Activated T-cell treated with anti-CD3 and anti-CD28 coated beads, Interleukin-2, amount 50 U/mL, for 24 hours (primary cell): ENCODE results near the gene SEMA4A.
"Not testable (repeated sequence)": the region's sequence is repeated elsewhere in the genome, so short reads cannot be mapped to it uniquely, and the experiment has no call there.

Experiments
- DNase-seq: peaks from one replicate; pipeline ENCODE4 v3.0.0-alpha.2; 2020
- H3K27ac Mint-ChIP-seq: 2 replicates; pipeline ENCODE4 v1.8.0; 2020; ENCODE audit warnings: mild to moderate bottlenecking, mixed read lengths
- H3K27me3 Mint-ChIP-seq: 2 replicates; pipeline ENCODE4 v1.8.0; 2020; ENCODE audit warnings: mixed read lengths
- H3K36me3 Mint-ChIP-seq: 2 replicates; pipeline ENCODE4 v1.8.0; 2020; ENCODE audit warnings: low read depth, mixed read lengths
- H3K4me1 Mint-ChIP-seq: 2 replicates; pipeline ENCODE4 v1.8.0; 2020; ENCODE audit warnings: low read depth, mixed read lengths
- H3K4me3 Mint-ChIP-seq: 2 replicates; pipeline ENCODE4 v1.8.0; 2020; ENCODE audit warnings: mild to moderate bottlenecking, moderate library complexity, mixed read lengths
- H3K9me3 Mint-ChIP-seq: 2 replicates; pipeline ENCODE4 v1.8.0; 2020; ENCODE audit warnings: mixed read lengths

Gene SEMA4A

DNA sequence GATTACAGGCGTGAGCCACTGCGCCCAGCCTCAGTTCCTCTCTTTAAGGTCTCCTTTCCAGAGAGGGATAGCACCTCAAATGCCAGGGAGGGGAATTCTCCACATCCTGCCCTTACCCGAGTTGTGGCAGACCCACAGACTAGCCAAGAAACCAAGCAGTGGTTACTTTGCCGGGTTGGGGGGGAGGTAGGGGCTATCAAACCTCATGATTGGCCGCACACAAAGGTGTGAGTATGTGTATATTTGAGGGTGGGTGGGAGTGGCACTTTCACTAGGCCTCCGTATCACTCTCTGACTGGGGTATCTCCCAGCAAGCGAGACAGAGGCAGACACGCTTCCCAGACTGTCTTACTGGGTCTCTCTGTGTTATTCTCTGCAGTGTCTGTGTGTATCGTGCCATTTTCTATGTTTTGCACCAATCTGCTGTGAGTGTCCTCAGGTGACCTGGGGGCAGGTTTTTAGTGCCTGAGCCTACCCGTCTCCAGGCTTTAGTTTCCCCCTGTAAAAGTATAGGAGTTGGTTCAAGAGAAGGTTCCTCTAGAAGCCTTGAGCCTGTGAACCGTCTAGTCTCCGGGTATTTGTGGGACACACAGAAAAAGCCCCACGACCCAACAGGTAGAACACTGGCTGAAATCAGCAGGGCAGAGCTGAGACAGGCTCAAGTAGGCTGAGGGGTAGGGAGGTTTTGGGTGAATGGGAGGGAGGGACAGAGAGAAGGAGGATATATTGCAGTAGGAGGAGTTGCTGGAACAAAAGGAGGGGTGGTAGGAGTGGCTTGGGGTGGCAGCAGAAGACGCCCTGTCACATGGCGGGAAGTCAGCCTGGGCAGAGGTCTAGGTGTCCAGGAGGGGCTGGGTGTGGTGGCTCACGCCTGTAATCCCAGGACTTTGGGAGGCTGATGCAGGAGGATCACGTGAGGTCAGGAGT is 28.6 kb upstream of the SEMA4A start:
- peak overlapping the region; percentile 51 for H3K4me3 Mint-ChIP-seq
- H3K27me3 Mint-ChIP-seq, result no peaks in the 10 kb centered on the region
- peak overlapping the region; percentile 84 for H3K27ac Mint-ChIP-seq
- peaks cover 60% of the 10 kb centered on the region for H3K36me3 Mint-ChIP-seq
- H3K9me3 Mint-ChIP-seq, result no peaks in the 10 kb centered on the region
- DNase-seq, result peak; percentile 47
- H3K4me1 Mint-ChIP-seq, result peaks cover 85% of the 10 kb centered on the region

DNA sequence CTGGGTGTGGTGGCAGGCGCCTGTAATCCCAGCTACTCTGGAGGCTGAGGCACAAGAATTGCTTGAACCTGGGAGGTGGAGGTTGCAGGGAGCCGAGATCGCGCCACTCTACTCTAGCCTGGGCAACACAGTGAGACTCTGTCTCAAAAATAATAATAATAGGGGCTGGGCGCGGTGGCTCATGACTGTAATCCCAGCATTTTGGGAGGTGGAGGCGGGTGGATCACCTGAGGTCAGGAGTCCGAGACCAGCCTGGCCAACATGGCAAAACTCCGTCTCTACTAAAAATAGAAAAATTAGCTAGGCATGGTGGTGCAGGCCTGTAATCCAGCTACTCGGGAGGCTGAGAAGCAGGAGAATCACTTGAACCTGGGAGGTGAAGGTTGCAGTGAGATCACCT is 27.8 kb upstream of the SEMA4A start:
- H3K27me3 Mint-ChIP-seq, H3K9me3 Mint-ChIP-seq, DNase-seq: not testable (repeated sequence)
- Mint-ChIP-seq H3K4me3 (peak overlapping the region; percentile 28), H3K4me1 (peaks cover 84% of the 10 kb centered on the region), H3K27ac (peak overlapping the region; percentile 84), H3K36me3 (peaks cover 60% of the 10 kb centered on the region)

DNA sequence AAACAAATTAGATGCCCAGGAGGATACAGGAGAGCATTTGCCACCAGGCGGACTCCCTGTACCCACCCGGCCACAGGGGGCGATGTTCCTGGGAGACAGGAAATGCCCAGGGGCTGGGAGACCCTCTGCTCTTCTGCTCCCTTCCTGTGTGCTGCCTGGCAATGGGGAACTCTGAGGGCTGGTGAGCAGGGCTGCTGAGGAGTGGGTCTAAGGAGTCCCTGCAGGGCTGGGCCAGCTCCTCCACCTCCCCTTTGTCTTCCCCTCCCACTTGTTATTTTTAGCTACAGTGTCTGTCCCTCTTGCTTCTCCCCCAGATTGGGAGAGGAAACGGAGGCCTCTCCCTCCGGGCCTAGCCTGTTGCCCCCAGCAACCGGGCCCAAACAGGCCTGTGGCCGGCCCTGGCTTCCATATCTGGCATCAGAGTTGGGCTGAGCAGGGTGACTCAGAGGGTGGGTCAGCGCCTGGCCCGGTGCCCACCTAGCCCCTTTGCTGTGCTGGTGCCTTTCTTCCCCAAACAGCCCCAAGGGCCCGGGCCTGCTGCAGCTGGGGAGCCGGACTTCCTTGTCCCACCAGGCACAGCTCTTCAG is 27.2 kb upstream of the SEMA4A start:
- DNase-seq, result peak; percentile 62
- peak overlapping the region; percentile 91 for H3K27ac Mint-ChIP-seq
- H3K27me3 Mint-ChIP-seq, result no peaks in the 10 kb centered on the region
- H3K4me1 Mint-ChIP-seq, result peaks cover 80% of the 10 kb centered on the region
- no peaks in the 10 kb centered on the region for H3K9me3 Mint-ChIP-seq
- H3K36me3 Mint-ChIP-seq, result peaks cover 59% of the 10 kb centered on the region
- H3K4me3 Mint-ChIP-seq, result peak overlapping the region; percentile 54

DNA sequence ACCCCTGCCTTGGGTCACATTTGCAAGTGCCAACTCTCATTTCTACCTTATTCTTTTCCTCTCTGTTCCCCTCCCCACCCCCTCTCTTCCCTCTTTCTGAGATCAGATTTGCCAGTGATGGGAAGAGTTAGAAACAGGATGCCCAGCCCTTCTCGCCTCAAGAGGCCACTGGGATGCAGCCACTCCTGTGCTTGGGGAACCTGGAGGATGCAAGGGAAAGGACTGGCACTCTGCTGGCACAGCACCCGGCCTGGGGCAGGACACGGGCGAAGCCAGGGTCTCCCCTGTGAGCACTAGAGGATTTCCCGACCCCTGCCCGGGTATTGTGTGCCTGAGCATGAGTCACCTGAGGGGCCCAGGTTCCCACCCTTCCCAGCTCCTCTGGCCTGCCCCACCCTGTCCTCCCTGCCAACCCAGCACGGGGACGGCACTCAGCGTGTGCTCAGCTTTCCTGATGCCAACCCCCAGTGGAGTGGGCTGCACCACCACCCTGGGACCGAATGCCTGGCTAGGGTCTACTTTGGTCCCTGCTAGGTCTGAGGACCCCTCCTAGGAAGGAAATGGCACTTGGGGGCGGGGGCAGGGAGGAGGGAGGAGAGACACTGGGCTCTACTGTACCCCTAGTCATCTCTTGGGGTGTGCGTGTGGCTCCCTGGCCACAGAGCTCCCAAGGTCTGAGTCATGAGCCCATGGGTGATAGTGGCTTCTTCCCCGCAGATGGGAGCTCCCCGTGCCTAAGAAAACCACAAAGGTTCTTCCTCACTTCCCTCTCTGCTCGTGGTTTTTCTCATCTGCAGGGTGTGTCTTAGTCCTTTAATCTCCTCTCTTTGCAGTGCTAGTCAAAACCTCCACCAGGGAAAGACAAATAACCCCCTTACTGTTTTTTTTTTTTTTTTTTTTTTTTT is 26.5 kb upstream of the SEMA4A start:
- Mint-ChIP-seq H3K36me3 (peaks cover 58% of the 10 kb centered on the region), H3K27ac (peak overlapping the region; percentile 91), H3K4me1 (peaks cover 78% of the 10 kb centered on the region), H3K9me3 (no peaks in the 10 kb centered on the region), H3K4me3 (peak overlapping the region; percentile 54), H3K27me3 (no peaks in the 10 kb centered on the region)
- peak; percentile 83 for DNase-seq

DNA sequence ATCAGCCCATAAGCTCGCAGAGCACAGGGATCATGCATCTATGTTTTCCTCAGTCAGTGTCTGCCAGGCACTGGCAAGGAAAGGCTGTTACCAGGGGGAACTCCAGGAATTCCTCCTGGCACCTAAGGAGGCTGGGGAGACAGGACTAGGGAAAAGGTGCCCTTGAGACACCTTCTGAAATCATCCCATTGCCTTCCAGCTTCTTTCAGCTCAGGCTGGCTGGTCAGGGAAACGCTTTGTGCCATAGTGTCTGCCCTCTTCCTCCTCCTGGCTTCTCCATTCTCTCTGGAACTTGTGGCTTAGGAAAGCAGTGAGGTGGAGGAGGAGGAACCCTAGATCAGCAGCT is 25.1 kb upstream of the SEMA4A start:
- Mint-ChIP-seq H3K4me1 (peaks cover 67% of the 10 kb centered on the region), H3K4me3 (peak overlapping the region; percentile 41), H3K9me3 (no peaks in the 10 kb centered on the region), H3K27me3 (no peaks in the 10 kb centered on the region), H3K27ac (peak overlapping the region; percentile 55), H3K36me3 (peaks cover 60% of the 10 kb centered on the region)
- no peak for DNase-seq

DNA sequence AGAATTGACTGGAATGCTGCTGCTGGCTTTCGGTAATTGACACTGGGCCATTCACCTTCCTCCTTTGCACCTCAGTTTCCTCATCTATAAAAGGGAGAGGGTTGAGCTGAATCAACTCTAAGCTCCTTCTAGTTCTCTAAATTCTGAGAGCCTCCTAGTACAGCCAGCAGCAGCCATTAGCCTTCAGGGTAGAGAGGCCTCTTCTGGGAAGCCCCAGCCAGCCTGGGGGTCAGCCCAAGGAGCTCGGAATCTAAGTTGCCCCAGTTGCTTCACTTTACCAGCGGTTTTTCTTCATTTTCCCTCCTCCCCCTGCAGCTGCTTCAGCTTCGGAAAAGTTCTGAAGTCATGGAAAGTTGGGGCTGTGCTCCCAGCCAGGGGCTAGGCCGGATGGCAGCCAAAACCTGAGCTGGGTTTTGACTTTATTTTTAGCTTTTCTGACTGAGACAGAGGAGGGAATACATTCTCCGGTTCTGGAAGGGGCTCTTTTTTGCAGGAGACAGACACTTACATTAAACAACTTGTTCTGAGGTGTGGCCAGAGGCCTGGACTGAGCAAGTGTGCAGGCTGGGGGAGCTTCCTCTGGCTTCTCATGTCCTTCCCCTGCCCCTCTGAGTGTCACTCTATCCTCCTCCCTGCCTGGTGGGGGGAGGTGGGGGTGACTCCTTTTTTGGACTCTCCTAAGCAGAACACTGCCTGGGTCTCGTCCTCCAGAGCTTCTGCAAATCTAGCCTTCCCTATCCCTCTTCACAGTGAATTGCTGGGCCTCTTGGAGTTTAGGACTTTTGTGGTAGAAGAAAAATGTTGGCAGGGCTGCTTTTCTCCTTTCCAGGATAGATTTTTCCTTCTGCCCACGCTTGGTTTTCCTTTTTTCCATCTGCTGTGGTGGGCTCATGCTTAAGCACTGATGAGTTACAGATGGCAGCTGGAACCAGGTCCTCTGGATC is 24.5 kb upstream of the SEMA4A start:
- peak overlapping the region; percentile 41 for H3K4me3 Mint-ChIP-seq
- H3K4me1 Mint-ChIP-seq, result peaks cover 61% of the 10 kb centered on the region

DNA sequence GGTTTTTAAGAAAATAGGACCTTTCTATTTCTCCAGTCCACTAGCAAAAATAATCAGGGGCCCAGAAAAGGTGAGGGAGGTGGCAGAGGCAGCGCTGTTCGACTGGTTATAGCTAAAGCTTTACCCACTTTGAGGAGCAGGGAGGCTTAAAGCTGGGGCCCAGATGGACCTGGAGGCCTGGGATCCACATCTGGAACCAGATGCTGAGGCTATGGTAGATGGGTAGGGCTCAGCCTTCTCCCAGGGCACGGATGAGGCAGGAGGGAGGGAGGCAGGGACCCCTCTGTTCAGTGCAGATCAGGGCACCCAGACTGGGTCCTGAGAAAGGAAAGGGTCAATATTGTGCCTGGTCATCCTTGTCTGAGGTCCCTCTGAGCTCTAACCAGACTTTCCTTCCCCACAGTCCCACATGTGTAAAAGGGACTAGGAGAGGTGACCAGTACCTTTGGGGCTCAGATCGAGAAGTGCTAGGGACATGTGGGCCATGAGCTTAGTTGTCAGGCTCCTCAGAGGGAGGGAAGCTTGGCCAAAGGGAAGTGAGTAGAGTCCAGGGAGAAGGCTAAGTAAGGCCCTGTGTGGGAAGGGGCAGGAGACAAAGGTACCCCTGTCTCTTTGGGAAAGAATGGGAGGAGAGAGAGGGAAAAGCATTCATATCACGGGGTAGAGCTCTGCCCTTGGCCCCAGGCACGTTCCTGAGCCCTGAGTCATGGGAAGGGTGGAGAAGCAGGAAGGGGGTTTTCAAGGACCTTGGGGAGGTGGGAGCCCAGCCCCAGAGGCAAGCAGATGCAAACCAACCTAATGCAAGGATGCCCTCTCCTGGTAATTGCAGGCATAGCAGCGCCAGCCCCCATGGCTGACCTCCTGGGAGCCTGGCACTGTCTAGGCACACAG is 23.5 kb upstream of the SEMA4A start:
- Mint-ChIP-seq H3K36me3 (peaks cover 65% of the 10 kb centered on the region), H3K4me3 (peak overlapping the region; percentile 6), H3K4me1 (peaks cover 51% of the 10 kb centered on the region), H3K27ac (peak overlapping the region; percentile 26), H3K27me3 (no peaks in the 10 kb centered on the region), H3K9me3 (no peaks in the 10 kb centered on the region)
- DNase-seq, result peak; percentile 89

More for the DNA sequence above, 24.5 kb upstream of the SEMA4A start:
- no peaks in the 10 kb centered on the region for H3K9me3 Mint-ChIP-seq
- H3K27ac Mint-ChIP-seq, result peak overlapping the region; percentile 55
- no peak for DNase-seq
- H3K27me3 Mint-ChIP-seq, result no peaks in the 10 kb centered on the region
- peaks cover 61% of the 10 kb centered on the region for H3K36me3 Mint-ChIP-seq

DNA sequence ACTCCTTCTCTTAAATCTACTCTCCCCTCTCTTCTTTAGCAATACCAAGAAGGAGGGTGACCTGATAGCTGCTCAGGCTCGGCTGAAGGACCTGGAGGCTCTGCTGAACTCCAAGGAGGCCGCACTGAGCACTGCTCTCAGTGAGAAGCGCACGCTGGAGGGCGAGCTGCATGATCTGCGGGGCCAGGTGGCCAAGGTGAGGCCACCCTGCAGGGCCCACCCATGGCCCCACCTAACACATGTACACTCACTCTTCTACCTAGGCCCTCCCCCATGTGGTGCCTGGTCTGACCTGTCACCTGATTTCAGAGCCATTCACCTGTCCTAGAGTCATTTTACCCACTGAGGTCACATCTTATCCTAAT is 22.8 kb upstream of the SEMA4A start:
- peaks cover 45% of the 10 kb centered on the region for H3K4me1 Mint-ChIP-seq
- H3K27me3 Mint-ChIP-seq, result no peaks in the 10 kb centered on the region
- no peaks in the 10 kb centered on the region for H3K9me3 Mint-ChIP-seq
- H3K27ac Mint-ChIP-seq, result no peak overlapping the region
- H3K36me3 Mint-ChIP-seq, result peaks cover 67% of the 10 kb centered on the region
- no peak overlapping the region for H3K4me3 Mint-ChIP-seq
- DNase-seq, result no peak

DNA sequence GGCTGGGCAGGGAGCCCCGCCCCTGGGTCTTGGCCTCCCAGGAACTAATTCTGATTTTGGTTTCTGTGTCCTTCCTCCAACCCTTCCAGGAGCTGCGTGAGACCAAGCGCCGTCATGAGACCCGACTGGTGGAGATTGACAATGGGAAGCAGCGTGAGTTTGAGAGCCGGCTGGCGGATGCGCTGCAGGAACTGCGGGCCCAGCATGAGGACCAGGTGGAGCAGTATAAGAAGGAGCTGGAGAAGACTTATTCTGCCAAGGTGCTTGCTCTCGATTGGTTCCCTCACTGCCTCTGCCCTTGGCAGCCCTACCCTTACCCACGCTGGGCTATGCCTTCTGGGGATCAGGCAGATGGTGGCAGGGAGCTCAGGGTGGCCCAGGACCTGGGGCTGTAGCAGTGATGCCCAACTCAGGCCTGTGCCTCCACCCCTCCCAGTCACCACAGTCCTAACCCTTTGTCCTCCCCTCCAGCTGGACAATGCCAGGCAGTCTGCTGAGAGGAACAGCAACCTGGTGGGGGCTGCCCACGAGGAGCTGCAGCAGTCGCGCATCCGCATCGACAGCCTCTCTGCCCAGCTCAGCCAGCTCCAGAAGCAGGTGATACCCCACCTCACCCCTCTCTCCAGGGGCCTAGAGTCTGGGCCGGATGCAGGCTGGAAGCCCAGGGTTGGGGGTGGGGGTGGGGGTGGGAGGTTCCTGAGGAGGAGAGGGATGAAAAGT is 18.5 kb upstream of the SEMA4A start:
- DNase-seq, result no peak
- Mint-ChIP-seq H3K27ac (no peak overlapping the region), H3K4me3 (no peak overlapping the region), H3K4me1 (peaks cover 5% of the 10 kb centered on the region), H3K9me3 (no peaks in the 10 kb centered on the region), H3K27me3 (no peaks in the 10 kb centered on the region), H3K36me3 (peaks cover 82% of the 10 kb centered on the region)

DNA sequence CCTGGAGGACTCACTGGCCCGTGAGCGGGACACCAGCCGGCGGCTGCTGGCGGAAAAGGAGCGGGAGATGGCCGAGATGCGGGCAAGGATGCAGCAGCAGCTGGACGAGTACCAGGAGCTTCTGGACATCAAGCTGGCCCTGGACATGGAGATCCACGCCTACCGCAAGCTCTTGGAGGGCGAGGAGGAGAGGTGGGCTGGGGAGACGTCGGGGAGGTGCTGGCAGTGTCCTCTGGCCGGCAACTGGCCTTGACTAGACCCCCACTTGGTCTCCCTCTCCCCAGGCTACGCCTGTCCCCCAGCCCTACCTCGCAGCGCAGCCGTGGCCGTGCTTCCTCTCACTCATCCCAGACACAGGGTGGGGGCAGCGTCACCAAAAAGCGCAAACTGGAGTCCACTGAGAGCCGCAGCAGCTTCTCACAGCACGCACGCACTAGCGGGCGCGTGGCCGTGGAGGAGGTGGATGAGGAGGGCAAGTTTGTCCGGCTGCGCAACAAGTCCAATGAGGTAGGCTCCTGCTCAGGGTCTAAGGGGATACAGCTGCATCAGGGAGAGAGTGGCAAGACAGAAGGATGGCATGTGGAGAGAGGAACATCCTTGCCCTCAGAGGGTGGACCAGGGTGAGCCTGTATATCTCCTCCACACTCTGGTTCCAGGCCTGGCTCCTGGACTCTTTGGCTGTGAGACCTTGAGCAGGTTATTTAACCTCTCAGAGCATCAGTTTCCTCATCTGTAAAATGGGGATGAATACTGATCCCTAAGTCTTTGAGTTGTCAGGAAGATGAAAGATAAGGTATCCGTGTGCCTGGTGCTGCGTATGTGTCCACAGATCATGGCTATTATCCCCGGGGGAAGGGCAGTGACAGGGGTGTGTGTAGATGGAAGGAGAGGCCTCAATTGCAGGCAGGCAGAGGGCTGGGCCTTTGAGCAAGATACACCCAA is 17.2 kb upstream of the SEMA4A start:
- DNase-seq, result no peak
- no peaks in the 10 kb centered on the region for H3K27me3 Mint-ChIP-seq
- H3K36me3 Mint-ChIP-seq, result peaks cover 80% of the 10 kb centered on the region
- H3K4me1 Mint-ChIP-seq, result no peaks in the 10 kb centered on the region
- no peak overlapping the region for H3K27ac Mint-ChIP-seq
- no peaks in the 10 kb centered on the region for H3K9me3 Mint-ChIP-seq
- no peak overlapping the region for H3K4me3 Mint-ChIP-seq

DNA sequence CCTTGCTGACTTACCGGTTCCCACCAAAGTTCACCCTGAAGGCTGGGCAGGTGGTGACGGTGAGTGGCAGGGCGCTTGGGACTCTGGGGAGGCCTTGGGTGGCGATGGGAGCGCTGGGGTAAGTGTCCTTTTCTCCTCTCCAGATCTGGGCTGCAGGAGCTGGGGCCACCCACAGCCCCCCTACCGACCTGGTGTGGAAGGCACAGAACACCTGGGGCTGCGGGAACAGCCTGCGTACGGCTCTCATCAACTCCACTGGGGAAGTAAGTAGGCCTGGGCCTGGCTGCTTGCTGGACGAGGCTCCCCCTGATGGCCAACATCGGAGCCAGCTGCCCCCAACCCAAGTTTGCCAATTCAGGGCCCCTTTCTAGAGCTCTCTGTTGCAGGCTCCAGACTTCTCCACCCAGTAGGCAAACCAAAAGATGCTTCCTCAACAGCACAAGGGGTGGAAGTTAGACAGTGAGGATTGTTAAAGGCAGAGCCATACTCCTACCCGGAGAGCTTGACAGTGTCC is 16.4 kb upstream of the SEMA4A start:
- no peak overlapping the region for H3K4me3 Mint-ChIP-seq
- H3K27ac Mint-ChIP-seq, result no peak overlapping the region
- no peaks in the 10 kb centered on the region for H3K27me3 Mint-ChIP-seq
- no peaks in the 10 kb centered on the region for H3K9me3 Mint-ChIP-seq
- no peaks in the 10 kb centered on the region for H3K4me1 Mint-ChIP-seq
- peaks cover 75% of the 10 kb centered on the region for H3K36me3 Mint-ChIP-seq
- no peak for DNase-seq

DNA sequence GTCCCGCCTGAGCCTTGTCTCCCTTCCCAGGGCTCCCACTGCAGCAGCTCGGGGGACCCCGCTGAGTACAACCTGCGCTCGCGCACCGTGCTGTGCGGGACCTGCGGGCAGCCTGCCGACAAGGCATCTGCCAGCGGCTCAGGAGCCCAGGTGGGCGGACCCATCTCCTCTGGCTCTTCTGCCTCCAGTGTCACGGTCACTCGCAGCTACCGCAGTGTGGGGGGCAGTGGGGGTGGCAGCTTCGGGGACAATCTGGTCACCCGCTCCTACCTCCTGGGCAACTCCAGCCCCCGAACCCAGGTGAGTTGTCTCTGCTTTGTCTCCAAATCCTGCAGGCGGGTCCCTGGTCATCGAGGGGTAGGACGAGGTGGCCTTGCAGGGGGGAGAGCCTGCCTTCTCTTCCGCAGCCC is 14.9 kb upstream of the SEMA4A start:
- no peak overlapping the region for H3K27ac Mint-ChIP-seq
- H3K4me1 Mint-ChIP-seq, result no peaks in the 10 kb centered on the region
- H3K9me3 Mint-ChIP-seq, result no peaks in the 10 kb centered on the region
- H3K27me3 Mint-ChIP-seq, result no peaks in the 10 kb centered on the region
- no peak overlapping the region for H3K4me3 Mint-ChIP-seq
- no peak for DNase-seq
- H3K36me3 Mint-ChIP-seq, result peaks cover 68% of the 10 kb centered on the region
